GM18526 (cell line): Measurements from ENCODE around the gene THSD4.

ENCODE experiments used
- POLR2A ChIP-seq: IDR thresholded peaks from 3 replicates; pipeline ENCODE4 v1.6.1; 2011; ENCODE audit not compliant: insufficient read length; ENCODE audit errors: extremely low read depth

THSD4 gene

GRCh38 chr15:71709808-71710418 lies 594.6 kb downstream of the THSD4 start:
- TF ChIP-seq POLR2A = no peak

DNA sequence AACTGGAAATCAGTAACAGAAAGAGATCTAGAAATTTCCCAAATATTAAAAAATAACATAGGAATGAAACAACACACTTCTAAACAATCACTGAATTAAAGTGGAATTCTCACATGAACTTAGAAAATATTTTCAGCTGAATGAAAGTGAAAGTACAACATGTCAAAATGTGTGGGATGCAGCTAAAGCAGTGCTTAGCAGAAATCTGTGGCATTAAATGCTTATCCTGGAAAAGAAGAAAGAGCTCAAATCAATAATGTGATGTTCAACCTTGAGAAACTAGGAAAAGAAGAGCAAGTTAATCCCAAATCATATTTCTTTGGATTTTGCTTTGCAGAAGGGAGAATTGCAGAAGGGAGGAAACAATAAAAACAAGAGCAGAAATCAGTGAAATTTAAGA lies 596.9 kb downstream of the THSD4 start:
- TF ChIP-seq POLR2A = no peak

DNA sequence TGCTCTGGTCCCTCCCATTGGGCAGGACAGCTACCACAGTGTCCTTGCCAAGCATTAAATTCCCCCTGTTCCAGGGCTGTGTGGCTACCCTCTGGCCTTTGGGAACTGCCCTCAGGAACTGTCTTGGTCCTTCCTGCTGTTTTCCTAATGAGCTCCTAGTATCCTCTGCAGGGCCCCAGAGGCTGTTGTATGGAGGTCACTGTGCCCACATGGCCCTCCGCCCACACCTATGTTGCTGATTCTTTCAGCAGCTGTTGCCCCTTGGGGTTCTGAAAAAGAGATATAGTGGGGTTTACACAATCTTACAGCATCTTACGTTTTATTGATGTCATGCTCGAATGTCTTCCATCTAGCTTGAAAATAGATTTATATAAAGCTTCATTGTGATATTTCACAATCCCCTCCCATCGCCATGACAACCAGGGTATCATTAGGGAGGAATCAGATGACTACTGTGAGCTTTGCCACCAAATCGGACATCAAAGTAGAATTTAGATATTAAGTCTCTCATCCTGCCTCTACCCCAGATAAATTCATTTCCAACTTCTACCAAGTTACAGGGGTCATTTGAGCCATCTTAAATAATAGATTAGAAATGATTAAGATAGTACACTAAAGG lies 598.0 kb downstream of the THSD4 start:
- TF ChIP-seq POLR2A = no peak

GRCh38 chr15:71715914-71716313 lies 600.6 kb downstream of the THSD4 start:
- TF ChIP-seq POLR2A = no peak

DNA sequence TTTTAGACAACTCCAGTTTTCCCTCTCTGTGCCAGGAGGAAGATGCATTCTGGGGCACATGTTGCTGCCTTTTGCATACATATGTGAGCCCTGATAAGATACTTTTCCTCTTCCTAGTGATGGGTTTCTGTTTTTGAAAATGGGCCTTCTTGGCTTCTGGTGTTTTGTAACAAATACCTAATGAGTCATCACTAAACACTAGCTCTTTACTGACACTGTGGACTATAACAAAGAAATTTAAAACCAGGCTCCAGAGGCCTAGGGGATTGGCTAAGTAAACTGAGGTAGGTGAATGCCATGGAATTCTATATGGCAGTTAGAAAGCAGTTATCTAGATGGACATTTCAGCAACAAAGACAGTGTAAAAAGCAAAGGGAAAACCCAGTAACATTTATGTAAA lies 601.7 kb downstream of the THSD4 start:
- no peak for TF ChIP-seq POLR2A

- no peak for TF ChIP-seq POLR2A
These were observed 603.0 kb downstream of the THSD4 start for GRCh38 chr15:71718116-71718910.

- no peak for TF ChIP-seq POLR2A
These were observed 608.1 kb downstream of the THSD4 start for GRCh38 chr15:71723344-71723743.

DNA sequence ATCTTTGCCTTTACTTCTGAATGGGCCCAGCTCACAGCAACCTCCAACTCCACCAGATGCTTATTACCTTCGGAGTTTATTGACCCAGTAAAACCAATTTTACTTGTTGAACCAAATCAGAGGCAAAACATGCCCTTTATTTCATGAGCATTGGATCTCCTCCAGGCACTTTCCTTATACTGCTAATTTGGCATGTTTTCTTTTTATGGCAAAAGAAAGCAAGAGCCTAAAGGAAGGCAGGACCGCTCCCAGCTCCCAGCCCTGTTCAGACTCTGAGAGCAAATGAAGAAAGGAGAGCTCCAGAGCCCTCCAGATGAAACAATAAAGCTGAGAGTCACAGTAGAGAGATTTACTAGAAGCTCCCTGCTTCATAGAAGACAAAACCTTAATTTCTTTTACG lies 613.6 kb downstream of the THSD4 start:
- no peak for TF ChIP-seq POLR2A

GRCh38 chr15:71729319-71729718 lies 614.0 kb downstream of the THSD4 start:
- TF ChIP-seq POLR2A = no peak

GRCh38 chr15:71730277-71731144 lies 615.2 kb downstream of the THSD4 start:
- TF ChIP-seq POLR2A = no peak

DNA sequence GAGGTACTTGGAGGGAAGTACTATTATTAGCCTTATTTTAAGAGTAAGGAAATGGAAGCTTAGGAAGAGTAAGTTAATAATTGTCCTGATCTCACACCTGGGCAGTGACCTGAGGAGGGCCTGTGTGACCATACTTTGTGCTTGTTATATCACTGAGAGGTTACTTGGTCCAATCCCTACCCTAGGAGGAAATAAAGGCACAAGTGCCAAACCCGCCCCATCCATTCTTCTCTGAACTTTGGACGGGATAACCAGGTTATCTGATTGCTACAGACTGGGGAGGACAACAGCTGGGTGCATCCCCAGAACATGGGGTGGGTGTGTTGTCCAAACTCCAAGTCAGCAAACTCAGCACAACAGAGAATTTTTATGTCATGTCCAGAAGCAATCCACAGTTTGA lies 617.4 kb downstream of the THSD4 start:
- no peak for TF ChIP-seq POLR2A

GRCh38 chr15:71733122-71733521 lies 617.9 kb downstream of the THSD4 start:
- TF ChIP-seq POLR2A = no peak

DNA sequence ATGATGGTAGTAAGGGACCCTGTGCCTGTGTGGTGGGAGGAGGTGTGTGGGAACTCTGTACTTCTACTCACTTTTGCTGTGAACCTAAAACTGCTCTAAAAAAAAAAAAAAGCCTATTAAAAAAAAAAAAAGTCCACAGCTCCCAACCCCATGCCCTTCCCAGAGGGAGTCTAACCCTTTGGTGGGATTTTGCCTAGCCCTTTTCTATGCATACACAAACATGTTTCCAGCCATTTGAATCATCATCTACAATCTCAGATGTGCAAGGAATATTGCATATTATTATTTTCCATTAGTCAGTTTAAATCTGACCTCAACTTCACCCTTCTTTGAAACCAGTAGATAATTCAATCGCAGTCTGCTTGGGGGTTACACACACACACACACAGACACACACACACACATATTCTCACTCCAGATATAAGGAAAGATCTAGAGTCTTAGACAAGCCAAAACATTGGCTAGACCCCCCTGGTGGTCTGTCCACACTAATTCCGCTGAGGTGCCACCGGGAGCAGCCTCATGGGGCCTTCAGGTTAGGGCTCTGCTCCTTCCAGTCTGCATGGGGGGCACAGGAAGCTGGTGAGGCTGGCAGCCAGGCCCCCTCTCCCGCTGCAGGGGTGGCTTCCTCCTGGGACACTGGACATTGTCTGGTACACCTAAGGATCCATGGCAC lies 619.6 kb downstream of the THSD4 start:
- TF ChIP-seq POLR2A = no peak

DNA sequence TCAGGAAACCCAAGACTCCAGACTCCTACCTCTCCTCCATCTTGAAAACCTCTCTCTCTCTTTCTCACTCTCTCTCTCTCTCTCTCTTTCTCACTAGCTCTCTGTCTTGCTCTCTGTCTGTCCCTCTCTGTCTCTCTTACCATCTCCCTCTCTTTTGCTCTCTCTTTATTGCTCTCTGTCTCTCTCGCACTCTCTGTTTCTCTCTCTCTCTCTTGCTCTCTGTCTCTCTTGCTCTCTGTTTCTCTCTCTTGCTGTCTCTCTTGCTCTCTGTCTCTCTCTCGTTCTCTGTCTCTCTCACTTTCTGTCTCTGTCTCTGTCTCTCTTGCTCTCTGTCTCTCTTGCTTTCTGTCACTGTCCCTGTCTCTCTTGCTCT lies 620.1 kb downstream of the THSD4 start:
- no peak for TF ChIP-seq POLR2A
